Transverse colon (tissue), 4 donors: ENCODE data around the gene SMTNL2. TPM values are rescaled to one million over a fixed set of nuclear protein-coding genes. Genes with fewer than 3 reads are reported as not detected.

Experiments used
- DNase-seq: peaks from one replicate; pipeline ENCODE4 v3.0.0-alpha.2; 2019
- H3K27ac ChIP-seq, 4 donors: fragments of 200-600 bp; sonication (generic); 2 replicates each; pipeline ENCODE4 v1.5.1; 2016 to 2018; ENCODE audit warnings: inconsistent platforms in 4 of 4
- H3K27me3 ChIP-seq: fragments of 200-600 bp; sonication (generic); 2 replicates; pipeline ENCODE4 v1.5.1; 2017; ENCODE audit warnings: inconsistent platforms
- H3K36me3 ChIP-seq, 4 donors: fragments of 200-600 bp; sonication (generic); 2 replicates each; pipeline ENCODE4 v1.5.1; 2017 to 2019; ENCODE audit warnings: inconsistent platforms in 4 of 4
- H3K4me1 ChIP-seq, 4 donors: fragments of 200-600 bp; sonication (generic); 2 replicates each; pipeline ENCODE4 v1.5.1; 2017 to 2020; ENCODE audit warnings: inconsistent platforms in 4 of 4
- H3K4me3 ChIP-seq, 4 donors: fragments of 200-600 bp; sonication (generic); 1 replicate in 1 of 4; 2 replicates in 3 of 4; pipeline versions ENCODE4 v1.5.1 to v1.6.1; 2017 to 2019; ENCODE audit warnings: inconsistent platforms in 4 of 4
- H3K9me3 ChIP-seq, 2 donors: fragments of 200-600 bp; sonication (generic); 2 replicates each; pipeline ENCODE4 v1.5.1; 2017 to 2019; ENCODE audit warnings: inconsistent platforms in 2 of 2
- CTCF ChIP-seq, 5 experiments: fragments of 200-600 bp in 3 of 5; fragments of 450-650 bp in 2 of 5; sonication (generic) in 3 of 5; IDR thresholded peaks; 1 replicate in 2 of 5; 2 replicates in 3 of 5; pipeline ENCODE4 v1.5.1; 2016 to 2017; ENCODE audit warnings: antibody characterized with exemption in 5 of 5, inconsistent platforms in 3 of 5, mild to moderate bottlenecking in 2 of 5, moderate library complexity in 1 of 5
- EP300 ChIP-seq: sonication (generic); formaldehyde crosslinking; IDR thresholded peaks from one replicate; pipeline ENCODE4 v1.6.1; 2017; ENCODE audit warnings: antibody characterized with exemption, low read depth
- POLR2A ChIP-seq: fragments of 450-650 bp; IDR thresholded peaks from one replicate; pipeline ENCODE4 v1.6.1; 2016; ENCODE audit warnings: antibody characterized with exemption, mild to moderate bottlenecking, moderate library complexity
- POLR2AphosphoS5 ChIP-seq, 3 donors: sonication (generic); formaldehyde crosslinking; IDR thresholded peaks; one replicate each; pipeline ENCODE4 v1.6.1; 2016; ENCODE audit warnings: antibody characterized with exemption in 3 of 3
- WGBS, 2 donors: methylation state at CpG; one replicate each; pipeline ENCODE4 v1.1.5; 2018; ENCODE audit warnings: low coverage in 1 of 2; 5-methylcytosine and 5-hydroxymethylcytosine counted together
- in situ Hi-C, 4 donors: fragments of 200-750 bp; cut with MboI; loops; one replicate each; pipeline versions ENCODE4 v1.15.0 to v1.15.1; 2017; ENCODE audit warnings: low sequenced_read_pairs in 3 of 4, low pct_ligation_motif_present in 1 of 4, low pct_unique_long_range_greater_than_20kb in 1 of 4
- intact Hi-C: fragments of 100-400 bp; cut with DNase I; formaldehyde crosslinking; loops from one replicate; pipeline ENCODE4 v1.15.1; 2023; ENCODE audit warnings: low total_unique reads
- total RNA-seq, 4 donors: library from RNA; depleted of rRNA; stranded (reverse); fragments of >200 nt; gene quantifications; one replicate each; pipeline ENCODE4 v1.1.0, GENCODE V29; 2016

The SMTNL2 gene
- total RNA-seq, 4 donors from 2014 or later = 0.16 to 0.96 (median 0.40) TPM; not detected in 1

GRCh38 chr17:4625181-4625617, 40.9 kb downstream of the SMTNL2 start:
- in situ Hi-C loops = loop anchor here (5.0 to 25.0 kb wide), 6 partner anchors 50 to 210 kb away; partner anchors contain the start of genes GGT6 (in 1 of the 4) and SPNS3 (in 1 of the 4)
- no peaks in the 10 kb centered on the region for H3K36me3 ChIP-seq
- intact Hi-C loops = loop anchor here (5.0 kb wide), 1 partner anchor 58 kb away; no protein-coding TSS in a partner anchor
- H3K4me3 ChIP-seq = no peak overlapping the region
- no peaks in the 10 kb centered on the region for H3K27me3 ChIP-seq
- H3K4me1 ChIP-seq = peaks cover 0 to 12% (median 0%) of the 10 kb centered on the region in 4 donors
- no peak overlapping the region for H3K27ac ChIP-seq
- TF ChIP-seq POLR2AphosphoS5 (IDR thresholded peaks at IDR 0.05) = no peak
- no peak for TF ChIP-seq CTCF (IDR thresholded peaks at IDR 0.05)
- TF ChIP-seq EP300 = no peak
- no peak for TF ChIP-seq POLR2A
- 64 to 76% methylated on average over 5 to 12 of the region's 12 CpGs for WGBS, 2 donors
- no peak for DNase-seq
- H3K9me3 ChIP-seq = no peaks in the 10 kb centered on the region

DNA sequence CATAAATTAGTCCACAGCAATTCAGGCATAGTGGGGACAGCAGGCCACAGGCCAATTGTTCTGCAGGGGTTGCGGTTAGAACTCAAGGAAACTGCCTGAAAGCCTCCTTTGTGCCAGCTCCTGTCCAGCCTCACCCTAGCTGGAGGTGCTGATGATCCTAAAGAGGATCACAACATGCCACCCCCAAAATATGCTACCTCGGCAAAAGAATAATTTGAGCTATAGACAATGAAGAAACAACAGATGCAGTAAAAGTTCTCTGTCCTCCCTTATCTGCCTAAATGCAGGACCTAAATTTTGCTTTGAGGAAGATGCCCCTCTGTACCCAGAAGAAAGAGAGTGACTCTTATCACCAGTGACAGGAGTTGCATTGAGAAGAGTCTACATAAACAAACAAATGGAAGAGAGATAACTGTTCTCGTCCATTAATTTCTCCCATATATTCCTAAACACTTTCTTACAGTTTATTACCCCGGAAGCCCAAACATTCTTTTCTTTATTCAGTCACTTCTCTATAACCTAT, 42.5 kb downstream of the SMTNL2 start:
- intact Hi-C loops (loop anchor here (5.0 kb wide), 1 partner anchor 59 kb away; no protein-coding TSS in a partner anchor), in situ Hi-C loops (loop anchor here (5.0 to 25.0 kb wide), 6 partner anchors 52 to 212 kb away; partner anchors contain the start of genes GGT6 (in 1 of the 4) and SPNS3 (in 1 of the 4))
- no peak overlapping the region for H3K27ac ChIP-seq
- no peak overlapping the region for H3K4me3 ChIP-seq
- no peak for DNase-seq
- H3K4me1 ChIP-seq = peaks cover 0 to 12% (median 0%) of the 10 kb centered on the region in 4 donors
- WGBS, 2 donors = 67 to 81% methylated on average over 3 to 4 of the region's 4 CpGs
- H3K27me3 ChIP-seq = peaks cover 4% of the 10 kb centered on the region
- no peaks in the 10 kb centered on the region for H3K9me3 ChIP-seq
- H3K36me3 ChIP-seq = no peaks in the 10 kb centered on the region
- TF ChIP-seq POLR2AphosphoS5 (IDR thresholded peaks at IDR 0.05) (no peak), POLR2A (no peak), CTCF (IDR thresholded peaks at IDR 0.05) (no peak), EP300 (no peak)

GRCh38 chr17:4631431-4631830, 47.1 kb downstream of the SMTNL2 start:
- Histone ChIP-seq H3K27ac (no peak overlapping the region), H3K4me3 (no peak overlapping the region), H3K4me1 (peaks cover 0 to 4% (median under 1%) of the 10 kb centered on the region in 4 donors), H3K9me3 (no peaks in the 10 kb centered on the region), H3K27me3 (peaks cover 33% of the 10 kb centered on the region), H3K36me3 (no peaks in the 10 kb centered on the region)
- in situ Hi-C loops = loop anchor here in 1 of 4 donors (25.0 kb wide), 1 partner anchor 194 kb away; the partner anchor contains the start of gene SPNS3
- intact Hi-C loops = no loop called here
- no peak for DNase-seq
- WGBS, 2 donors = 87 to 93% methylated on average over 2 to 8 of the region's 8 CpGs
- TF ChIP-seq EP300 (no peak), CTCF (IDR thresholded peaks at IDR 0.05) (no peak), POLR2A (no peak), POLR2AphosphoS5 (IDR thresholded peaks at IDR 0.05) (no peak)

- in situ Hi-C loops = loop anchor here in 1 of 4 donors (25.0 kb wide), 1 partner anchor 195 kb away; the partner anchor contains the start of gene SPNS3
- no peak overlapping the region for H3K4me3 ChIP-seq
- intact Hi-C loops = no loop called here
Measured at GRCh38 chr17:4631836-4632580, 47.7 kb downstream of the SMTNL2 start.

More at GRCh38 chr17:4631836-4632580, 47.7 kb downstream of the SMTNL2 start:
- Histone ChIP-seq H3K27me3 (peaks cover 39% of the 10 kb centered on the region), H3K9me3 (no peaks in the 10 kb centered on the region), H3K27ac (no peak overlapping the region), H3K4me1 (peaks cover 0 to 4% (median 2%) of the 10 kb centered on the region in 4 donors), H3K36me3 (no peaks in the 10 kb centered on the region)
- WGBS, 2 donors = 77 to 87% methylated on average over 5 to 21 of the region's 21 CpGs
- no peak for TF ChIP-seq POLR2A
- TF ChIP-seq CTCF (IDR thresholded peaks at IDR 0.05) = no peak
- TF ChIP-seq EP300 = no peak
- no peak for TF ChIP-seq POLR2AphosphoS5 (IDR thresholded peaks at IDR 0.05)
- no peak for DNase-seq
